Endothelial cell of umbilical vein (primary cell): ENCODE measurements around the gene GAK. TPM values are rescaled to one million over a fixed set of nuclear protein-coding genes. Genes with fewer than 3 reads are reported as not detected.

Experiments used
- BruUV-seq: library from RNA; stranded (reverse); fragments of 400-500 nt; replicated peaks from 2 replicates; lab custom pipeline; 2021; lab: Mats Ljungman, UMichigan
- CTCF ChIA-PET: fragments of 300-600, 350-600 bp; sonication (Branson Sonifier 250); formaldehyde crosslinking; loops from one replicate; lab custom pipeline; 2021; ENCODE audit warnings: antibody characterized with exemption, inconsistent platforms; lab: Charles Lee
- POLR2A ChIA-PET: fragments of 300-600, 350-600 bp; sonication (Branson Sonifier 250); formaldehyde crosslinking; loops from one replicate; lab custom pipeline; 2021; ENCODE audit warnings: antibody characterized with exemption, inconsistent platforms; lab: Charles Lee
- DNase-seq: peaks from one replicate; pipeline ENCODE4 v3.0.0-alpha.2; 2011; ENCODE audit warnings: low read depth, low spot score
- FAIRE-seq: peaks from 2 replicates; lab custom pipeline; 2011; peaks lifted over from hg19 to GRCh38; lab: Jason Lieb, UNC
- H2AFZ ChIP-seq: 2 replicates; pipeline ENCODE4 v1.6.0; 2012; ENCODE audit warnings: low read depth, low read length, control low read depth, inconsistent platforms
- H3K27ac ChIP-seq: 2 replicates; pipeline ENCODE4 v1.5.1; 2011; ENCODE audit warnings: low read depth, mild to moderate bottlenecking, control low read depth, low read length, moderate library complexity; ENCODE audit not compliant: insufficient read depth
- H3K27me3 ChIP-seq, 2 experiments: 2 replicates each; pipeline versions ENCODE4 v1.6.0 to v1.6.1; 2011; ENCODE audit warnings: low read length in 2 of 2, mixed read lengths in 1 of 2; ENCODE audit not compliant: control insufficient read depth in 2 of 2, insufficient read depth in 2 of 2
- H3K36me3 ChIP-seq, 2 experiments: 2 replicates in 1 of 2; 3 replicates in 1 of 2; pipeline ENCODE4 v1.5.1; 2011; ENCODE audit warnings: low read length in 2 of 2, mild to moderate bottlenecking in 1 of 2, moderate library complexity in 1 of 2; ENCODE audit not compliant: control insufficient read depth in 2 of 2, insufficient read depth in 2 of 2; ENCODE audit errors: extremely low read depth in 1 of 2
- H3K4me1 ChIP-seq: 3 replicates; pipeline ENCODE4 v1.5.1; 2011; ENCODE audit warnings: mild to moderate bottlenecking, low read length; ENCODE audit not compliant: control insufficient read depth, insufficient read depth; ENCODE audit errors: extremely low read depth
- H3K4me2 ChIP-seq: 2 replicates; pipeline ENCODE4 v1.6.1; 2011; ENCODE audit warnings: low read length, control low read depth, mixed read lengths; ENCODE audit not compliant: insufficient read depth
- H3K4me3 ChIP-seq, 3 experiments: fragments of 200-600 bp in 1 of 3; sonication (generic), shearing (Covaris generic) in 1 of 3; replicated peaks in 1 of 3; 2 replicates each; pipeline ENCODE4 v1.5.1; 2011 to 2016; ENCODE audit warnings: control low read depth in 3 of 3, low read length in 3 of 3, mild to moderate bottlenecking in 2 of 3, inconsistent platforms in 1 of 3, low read depth in 1 of 3, moderate library complexity in 1 of 3; ENCODE audit not compliant: insufficient read depth in 1 of 3
- H3K79me2 ChIP-seq: 2 replicates; pipeline ENCODE4 v1.6.0; 2012; ENCODE audit warnings: low read length, inconsistent platforms; ENCODE audit not compliant: control insufficient read depth, insufficient read depth
- H3K9ac ChIP-seq: replicated peaks from 2 replicates; pipeline ENCODE3; 2011; ENCODE audit warnings: low read length, control low read depth; ENCODE audit not compliant: insufficient read depth; ENCODE audit errors: extremely low read depth
- H3K9me1 ChIP-seq: replicated peaks from 3 replicates; pipeline ENCODE4 v1.6.0; 2011; ENCODE audit warnings: mild to moderate bottlenecking, low read length; ENCODE audit not compliant: control insufficient read depth, insufficient read depth; ENCODE audit errors: extremely low read depth
- H3K9me3 ChIP-seq: replicated peaks from 2 replicates; pipeline ENCODE4 v1.5.1; 2012; ENCODE audit warnings: low read length, inconsistent platforms; ENCODE audit not compliant: control insufficient read depth, insufficient read depth
- H4K20me1 ChIP-seq: replicated peaks from 2 replicates; pipeline ENCODE3; 2011; ENCODE audit warnings: mild to moderate bottlenecking, low read length; ENCODE audit not compliant: control insufficient read depth, insufficient read depth; ENCODE audit errors: extremely low read depth
- CTCF ChIP-seq, 2 donors: IDR thresholded peaks; 1 replicate in 1 of 2; 2 replicates in 1 of 2; pipeline ENCODE4 v1.5.1; 2011; ENCODE audit warnings: low read length in 2 of 2, mild to moderate bottlenecking in 2 of 2, moderate library complexity in 2 of 2, control low read depth in 1 of 2, inconsistent platforms in 1 of 2, low read depth in 1 of 2; ENCODE audit not compliant: insufficient read depth in 1 of 2; ENCODE audit errors: extremely low read depth in 1 of 2
- EZH2 ChIP-seq: IDR thresholded peaks from 2 replicates; pipeline ENCODE4 v1.6.1; 2012; ENCODE audit warnings: borderline replicate concordance, low read depth, mild to moderate bottlenecking, moderate library complexity, low read length, inconsistent platforms; ENCODE audit not compliant: severe bottlenecking
- FOS ChIP-seq: IDR thresholded peaks from 2 replicates; pipeline ENCODE4 v1.6.1; 2011; ENCODE audit warnings: mild to moderate bottlenecking, low read length, moderate library complexity, borderline replicate concordance; ENCODE audit not compliant: insufficient read depth
- GATA2 ChIP-seq: IDR thresholded peaks from 2 replicates; pipeline ENCODE4 v1.7.0; 2011; ENCODE audit warnings: low read depth, mild to moderate bottlenecking, moderate library complexity, mixed read lengths, low read length; ENCODE audit not compliant: insufficient read length, insufficient read depth
- JUN ChIP-seq: IDR thresholded peaks from 2 replicates; pipeline ENCODE4 v1.6.1; 2011; ENCODE audit warnings: borderline replicate concordance, low read depth; ENCODE audit not compliant: insufficient read length, insufficient read depth
- MYC ChIP-seq: IDR thresholded peaks from one replicate; pipeline ENCODE4 v1.6.1; 2011; ENCODE audit warnings: mild to moderate bottlenecking, low read depth, low read length
- POLR2A ChIP-seq: IDR thresholded peaks from 2 replicates; pipeline ENCODE4 v1.6.1; 2012; ENCODE audit warnings: low read depth, mild to moderate bottlenecking, control low read depth, low read length
- POLR2AphosphoS5 ChIP-seq: IDR thresholded peaks from 2 replicates; pipeline ENCODE4 v1.6.1; 2012; ENCODE audit warnings: low read depth, mild to moderate bottlenecking, control low read depth, low read length, moderate library complexity; ENCODE audit not compliant: insufficient read depth
- dilution Hi-C: fragments of 300-500 bp; cut with MboI; formaldehyde crosslinking; loops from one replicate; pipeline ENCODE4 v1.15.0; 2019; ENCODE audit warnings: low sequenced_read_pairs; ENCODE audit not compliant: extremely low pct_ligation_motif_present
- intact Hi-C: fragments of 100-400 bp; cut with micrococcal nuclease; formaldehyde crosslinking; loops from one replicate; pipeline ENCODE4 v1.10.0; 2022
- polyA plus RNA-seq, 4 experiments: library from polyadenylated mRNA; depleted of rRNA in 3 of 4; stranded (reverse) in 3 of 4; unstranded in 1 of 4; fragments of >200 nt; gene quantifications; 2 replicates each; pipeline versions ENCODE4 v1.2.1 to v1.2.3, GENCODE V29; 2011 to 2012; ENCODE audit warnings: missing spikeins in 1 of 4
- total RNA-seq: library from RNA; stranded (reverse); gene quantifications from 2 replicates; pipeline ENCODE4 v1.2.3, GENCODE V29; 2021
- TF ChIP-seq, protein P1 (sequence below): IDR thresholded peaks from 2 replicates; pipeline ENCODE4 v1.6.1; 2011; ENCODE audit not compliant: insufficient read depth, insufficient read length

The GAK gene
- total and polyA plus RNA-seq, 2 donors (not counting 3 experiments of a cell fraction or from before 2014, with no cell fraction given), result 49.6 to 109 TPM

GRCh38 chr4:953574-953915, 21.4 kb upstream of the GAK start:
- Histone ChIP-seq H3K4me2 (no peak overlapping the region), H2AFZ (no peak overlapping the region), H3K4me1 (no peaks in the 10 kb centered on the region), H3K27ac (no peak overlapping the region), H3K9me1 (no peaks in the 10 kb centered on the region), H3K79me2 (no peaks in the 10 kb centered on the region), H3K4me3 (no peak overlapping the region), H4K20me1 (no peaks in the 10 kb centered on the region), H3K36me3 (peaks cover 0 to 2% of the 10 kb centered on the region in 2 experiments), H3K9ac (no peak overlapping the region), H3K9me3 (no peaks in the 10 kb centered on the region), H3K27me3 (no peaks in the 10 kb centered on the region)
- DNase-seq (no peak), FAIRE-seq (no peak)
- ChIA-PET POLR2A (no interaction called here), CTCF (no interaction called here)
- dilution Hi-C loops (no loop called here), intact Hi-C loops (no loop called here)
- BruUV-seq, result no TSS peak
- TF ChIP-seq EZH2, result no peak
- no peak for TF ChIP-seq POLR2AphosphoS5
- TF ChIP-seq GATA2, result no peak
- no peak for TF ChIP-seq CTCF (IDR thresholded peaks at IDR 0.05; ENCODE audit: extremely low read depth in 1 of 2, insufficient read depth in 1 of 2, low read depth in 1 of 2, low read length in 2 of 2)
- no peak for TF ChIP-seq POLR2A
- no peak for TF ChIP-seq FOS
- no peak for TF ChIP-seq MYC
- TF ChIP-seq, protein P1, sequence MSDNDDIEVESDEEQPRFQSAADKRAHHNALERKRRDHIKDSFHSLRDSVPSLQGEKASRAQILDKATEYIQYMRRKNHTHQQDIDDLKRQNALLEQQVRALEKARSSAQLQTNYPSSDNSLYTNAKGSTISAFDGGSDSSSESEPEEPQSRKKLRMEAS, result no peak
- no peak for TF ChIP-seq JUN
